Endodermal cell (in vitro differentiated cells): ENCODE data around the gene OR2M3. TPM values are rescaled to one million over a fixed set of nuclear protein-coding genes. Genes with fewer than 3 reads are reported as not detected.

ENCODE experiments used
- DNase-seq: peaks from one replicate; pipeline ENCODE4 v3.0.0-alpha.2; 2017
- H3K27ac ChIP-seq: 2 replicates; pipeline ENCODE4 v1.5.1; 2013; ENCODE audit warnings: mild to moderate bottlenecking, low read depth, low read length, moderate library complexity
- H3K27me3 ChIP-seq: 2 replicates; pipeline ENCODE4 v1.6.1; 2013; ENCODE audit warnings: mild to moderate bottlenecking, low read length, moderate library complexity; ENCODE audit not compliant: insufficient read depth, control insufficient read depth, poor library complexity, severe bottlenecking
- H3K36me3 ChIP-seq: 2 replicates; pipeline ENCODE4 v1.7.0; 2013; ENCODE audit warnings: mild to moderate bottlenecking, low read length, moderate library complexity; ENCODE audit not compliant: control insufficient read depth, insufficient read depth
- H3K4me1 ChIP-seq: one replicate; pipeline ENCODE4 v1.7.0; 2013; ENCODE audit warnings: low read length; ENCODE audit not compliant: control insufficient read depth, insufficient read depth
- H3K4me3 ChIP-seq: 2 replicates; pipeline ENCODE4 v1.5.1; 2013; ENCODE audit warnings: mild to moderate bottlenecking, low read length, moderate library complexity
- H3K9ac ChIP-seq: 2 replicates; pipeline ENCODE4 v1.6.1; 2013; ENCODE audit warnings: mild to moderate bottlenecking, low read length, moderate library complexity; ENCODE audit not compliant: poor library complexity, severe bottlenecking; ENCODE audit errors: extremely low read depth
- H3K9me3 ChIP-seq: 2 replicates; pipeline ENCODE4 v1.6.1; 2013; ENCODE audit warnings: mild to moderate bottlenecking, low read length, moderate library complexity; ENCODE audit not compliant: control insufficient read depth
- H3K27ac Mint-ChIP-seq: 2 replicates; pipeline ENCODE4 v1.8.0; 2020; ENCODE audit warnings: mixed read lengths
- H3K27me3 Mint-ChIP-seq: 2 replicates; pipeline ENCODE4 v1.8.0; 2021; ENCODE audit warnings: mild to moderate bottlenecking, mixed read lengths; ENCODE audit not compliant: insufficient read depth
- H3K36me3 Mint-ChIP-seq: 2 replicates; pipeline ENCODE4 v1.8.0; 2020; ENCODE audit warnings: low read depth, mixed read lengths
- H3K4me1 Mint-ChIP-seq: 2 replicates; pipeline ENCODE4 v1.8.0; 2020; ENCODE audit warnings: mixed read lengths
- H3K4me3 Mint-ChIP-seq: 2 replicates; pipeline ENCODE4 v1.8.0; 2020; ENCODE audit warnings: mild to moderate bottlenecking, moderate library complexity, mixed read lengths
- H3K9me3 Mint-ChIP-seq: 2 replicates; pipeline ENCODE4 v1.8.0; 2020; ENCODE audit warnings: mild to moderate bottlenecking, mixed read lengths
- CTCF ChIP-seq: fragments of 200-600 bp; sonication (generic); conservative IDR thresholded peaks from 2 replicates; pipeline ENCODE4 v1.5.0; 2021; ENCODE audit warnings: antibody characterized with exemption, mild to moderate bottlenecking
- whole genome bisulfite sequencing, 2 experiments: methylation state at CpG; one replicate each; pipeline versions ENCODE4 v1.1.5 to v1.1.7; 2013; ENCODE audit warnings: missing lambda C conversion rate in 2 of 2, mixed read lengths in 1 of 2; ENCODE audit not compliant: insufficient coverage in 1 of 2, insufficient read length in 1 of 2; 5-methylcytosine and 5-hydroxymethylcytosine counted together
- total RNA-seq, 2 donors: library from RNA; stranded (reverse); fragmentation: NEBNext Ultra II Directional in 1 of 2; extraction: Animal tissue kit (Norgen Biotek cat#: 25700) in 1 of 2; gene quantifications; 2 replicates in 1 of 2; 3 replicates in 1 of 2; pipeline ENCODE4 v1.2.1, GENCODE V29; 2021

The OR2M3 gene
- total RNA-seq, 2 donors from 2014 or later: not detected

GRCh38 chr1:248174521-248174920 lies 22.5 kb upstream of the OR2M3 start, which contains the start of gene OR2M2:
Gene OR2M2, plus strand, starts transcription at chr1:248174821. Its CDS starts 5,165 bp downstream, at chr1:248179986.
- no peak for TF ChIP-seq CTCF
- no peak within 1 kb of the TSS for H3K27ac ChIP-seq
- H3K4me1 ChIP-seq: no peaks in the 10 kb centered on the region
- Mint-ChIP-seq H3K4me1 (no peaks in the 10 kb centered on the region), H3K27ac (no peak within 1 kb of the TSS), H3K9me3 (peaks cover 57% of the 10 kb centered on the region), H3K36me3 (no peaks in the 10 kb centered on the region), H3K27me3 (no peaks in the 10 kb centered on the region), H3K4me3 (no peak within 1 kb of the TSS)
- no peaks in the 10 kb centered on the region for H3K27me3 ChIP-seq
- DNase-seq: no peak
- no peaks in the 10 kb centered on the region for H3K36me3 ChIP-seq
- no peak within 1 kb of the TSS for H3K9ac ChIP-seq
- peaks cover 59% of the 10 kb centered on the region for H3K9me3 ChIP-seq
- H3K4me3 ChIP-seq: no peak within 1 kb of the TSS

GRCh38 chr1:248183996-248184395 lies 13.1 kb upstream of the OR2M3 start:
- no peak for DNase-seq
- H3K27ac Mint-ChIP-seq: no peak overlapping the region

GRCh38 chr1:248187363-248187762 lies 9.7 kb upstream of the OR2M3 start:
- Mint-ChIP-seq H3K27ac (no peak overlapping the region), H3K4me3 (no peak overlapping the region), H3K4me1 (no peaks in the 10 kb centered on the region), H3K36me3 (no peaks in the 10 kb centered on the region), H3K9me3 (peaks cover 88% of the 10 kb centered on the region), H3K27me3 (no peaks in the 10 kb centered on the region)
- no peak for DNase-seq
- H3K9me3 ChIP-seq: peaks cover 78% of the 10 kb centered on the region
- H3K36me3 ChIP-seq: no peaks in the 10 kb centered on the region
- H3K4me3 ChIP-seq: no peak overlapping the region
- 51 to 80% methylated on average over 1 to 2 of the region's 3 CpGs for WGBS, 2 experiments
- H3K27ac ChIP-seq: no peak overlapping the region
- H3K4me1 ChIP-seq: no peaks in the 10 kb centered on the region
- no peaks in the 10 kb centered on the region for H3K27me3 ChIP-seq
- no peak overlapping the region for H3K9ac ChIP-seq
- TF ChIP-seq CTCF: no peak

More at GRCh38 chr1:248183996-248184395, 13.1 kb upstream of the OR2M3 start:
- Histone ChIP-seq H3K9me3 (peaks cover 75% of the 10 kb centered on the region), H3K36me3 (no peaks in the 10 kb centered on the region), H3K4me1 (no peaks in the 10 kb centered on the region), H3K27me3 (no peaks in the 10 kb centered on the region), H3K4me3 (no peak overlapping the region), H3K9ac (no peak overlapping the region), H3K27ac (no peak overlapping the region)
- no peak for TF ChIP-seq CTCF
- no peak overlapping the region for H3K4me3 Mint-ChIP-seq
- no peaks in the 10 kb centered on the region for H3K27me3 Mint-ChIP-seq
- no peaks in the 10 kb centered on the region for H3K4me1 Mint-ChIP-seq
- H3K36me3 Mint-ChIP-seq: no peaks in the 10 kb centered on the region
- H3K9me3 Mint-ChIP-seq: peaks cover 87% of the 10 kb centered on the region
- 60% methylated on average over 7 of the region's 7 CpGs; no CpG with 5 or more reads in 1 of the 2 experiments for WGBS, 2 experiments
